Panc1 (cell line): ENCODE data around the gene CHRM1.

Source experiments
- POLR2AphosphoS5 ChIP-seq: IDR thresholded peaks from 2 replicates; pipeline ENCODE4 v1.6.1; 2012; ENCODE audit warnings: mild to moderate bottlenecking, low read depth, low read length, moderate library complexity
- SIN3A ChIP-seq: IDR thresholded peaks from 2 replicates; pipeline ENCODE4 v1.6.1; 2012; ENCODE audit warnings: low read depth, mild to moderate bottlenecking, low read length, moderate library complexity, borderline replicate concordance; ENCODE audit not compliant: insufficient read depth
- TCF7L2 ChIP-seq: IDR thresholded peaks from 2 replicates; pipeline ENCODE4 v1.6.1; 2011; ENCODE audit warnings: mild to moderate bottlenecking, low read depth, low read length, inconsistent platforms
- TF ChIP-seq, protein P1 (sequence below): fragments of 450-650 bp; IDR thresholded peaks from 2 replicates; pipeline ENCODE4 v1.5.1; 2017; ENCODE audit warnings: mild to moderate bottlenecking
- TF ChIP-seq, protein P2 (sequence below), 2 experiments: IDR thresholded peaks; 2 replicates each; pipeline ENCODE4 v1.6.1; 2011 to 2012; ENCODE audit warnings: low read depth in 2 of 2, control low read depth in 1 of 2, low read length in 1 of 2, mild to moderate bottlenecking in 1 of 2, moderate library complexity in 1 of 2; ENCODE audit not compliant: insufficient read depth in 1 of 2

DNA sequence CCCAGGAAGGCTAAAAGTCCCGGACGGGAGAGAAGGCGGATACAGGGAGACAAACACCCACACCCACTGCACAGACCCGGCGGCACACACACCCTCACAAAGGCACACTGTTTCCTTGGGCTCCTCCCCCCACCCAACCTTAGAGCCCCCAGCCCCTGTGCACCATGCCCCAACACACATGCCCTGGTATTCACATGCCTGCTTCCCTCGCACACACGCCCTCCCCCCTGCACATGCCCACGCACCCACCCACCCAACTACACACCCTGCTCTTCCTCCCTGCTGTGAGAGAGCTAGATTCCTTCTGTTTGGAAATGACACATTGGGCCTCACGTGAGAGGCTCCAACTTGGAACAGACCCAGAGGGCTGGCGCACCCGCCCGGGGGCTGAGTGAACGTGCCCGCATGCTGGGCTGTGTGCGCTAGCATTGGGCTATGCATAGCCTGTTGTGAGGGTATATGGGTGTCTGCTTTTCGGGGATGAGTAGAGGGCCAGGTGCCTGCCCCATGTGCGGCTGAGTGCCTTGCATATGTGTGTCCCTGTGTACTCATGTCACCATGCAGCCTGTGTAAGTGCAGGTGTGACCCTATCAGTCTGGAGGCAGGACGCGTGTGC lies 518 bp upstream of the CHRM1 start:
- TF ChIP-seq, protein P1, sequence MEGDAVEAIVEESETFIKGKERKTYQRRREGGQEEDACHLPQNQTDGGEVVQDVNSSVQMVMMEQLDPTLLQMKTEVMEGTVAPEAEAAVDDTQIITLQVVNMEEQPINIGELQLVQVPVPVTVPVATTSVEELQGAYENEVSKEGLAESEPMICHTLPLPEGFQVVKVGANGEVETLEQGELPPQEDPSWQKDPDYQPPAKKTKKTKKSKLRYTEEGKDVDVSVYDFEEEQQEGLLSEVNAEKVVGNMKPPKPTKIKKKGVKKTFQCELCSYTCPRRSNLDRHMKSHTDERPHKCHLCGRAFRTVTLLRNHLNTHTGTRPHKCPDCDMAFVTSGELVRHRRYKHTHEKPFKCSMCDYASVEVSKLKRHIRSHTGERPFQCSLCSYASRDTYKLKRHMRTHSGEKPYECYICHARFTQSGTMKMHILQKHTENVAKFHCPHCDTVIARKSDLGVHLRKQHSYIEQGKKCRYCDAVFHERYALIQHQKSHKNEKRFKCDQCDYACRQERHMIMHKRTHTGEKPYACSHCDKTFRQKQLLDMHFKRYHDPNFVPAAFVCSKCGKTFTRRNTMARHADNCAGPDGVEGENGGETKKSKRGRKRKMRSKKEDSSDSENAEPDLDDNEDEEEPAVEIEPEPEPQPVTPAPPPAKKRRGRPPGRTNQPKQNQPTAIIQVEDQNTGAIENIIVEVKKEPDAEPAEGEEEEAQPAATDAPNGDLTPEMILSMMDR = no peak
- TF ChIP-seq SIN3A = no peak
- TF ChIP-seq POLR2AphosphoS5 = no peak
- TF ChIP-seq TCF7L2 = no peak
- TF ChIP-seq, protein P2, sequence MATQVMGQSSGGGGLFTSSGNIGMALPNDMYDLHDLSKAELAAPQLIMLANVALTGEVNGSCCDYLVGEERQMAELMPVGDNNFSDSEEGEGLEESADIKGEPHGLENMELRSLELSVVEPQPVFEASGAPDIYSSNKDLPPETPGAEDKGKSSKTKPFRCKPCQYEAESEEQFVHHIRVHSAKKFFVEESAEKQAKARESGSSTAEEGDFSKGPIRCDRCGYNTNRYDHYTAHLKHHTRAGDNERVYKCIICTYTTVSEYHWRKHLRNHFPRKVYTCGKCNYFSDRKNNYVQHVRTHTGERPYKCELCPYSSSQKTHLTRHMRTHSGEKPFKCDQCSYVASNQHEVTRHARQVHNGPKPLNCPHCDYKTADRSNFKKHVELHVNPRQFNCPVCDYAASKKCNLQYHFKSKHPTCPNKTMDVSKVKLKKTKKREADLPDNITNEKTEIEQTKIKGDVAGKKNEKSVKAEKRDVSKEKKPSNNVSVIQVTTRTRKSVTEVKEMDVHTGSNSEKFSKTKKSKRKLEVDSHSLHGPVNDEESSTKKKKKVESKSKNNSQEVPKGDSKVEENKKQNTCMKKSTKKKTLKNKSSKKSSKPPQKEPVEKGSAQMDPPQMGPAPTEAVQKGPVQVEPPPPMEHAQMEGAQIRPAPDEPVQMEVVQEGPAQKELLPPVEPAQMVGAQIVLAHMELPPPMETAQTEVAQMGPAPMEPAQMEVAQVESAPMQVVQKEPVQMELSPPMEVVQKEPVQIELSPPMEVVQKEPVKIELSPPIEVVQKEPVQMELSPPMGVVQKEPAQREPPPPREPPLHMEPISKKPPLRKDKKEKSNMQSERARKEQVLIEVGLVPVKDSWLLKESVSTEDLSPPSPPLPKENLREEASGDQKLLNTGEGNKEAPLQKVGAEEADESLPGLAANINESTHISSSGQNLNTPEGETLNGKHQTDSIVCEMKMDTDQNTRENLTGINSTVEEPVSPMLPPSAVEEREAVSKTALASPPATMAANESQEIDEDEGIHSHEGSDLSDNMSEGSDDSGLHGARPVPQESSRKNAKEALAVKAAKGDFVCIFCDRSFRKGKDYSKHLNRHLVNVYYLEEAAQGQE (IDR thresholded peaks at IDR 0.05; ENCODE audit: insufficient read depth in 1 of 2, low read depth in 2 of 2, low read length in 1 of 2) = no peak
